ENCODE data around the gene ATP5F1C. TPM values are rescaled to one million over a fixed set of nuclear protein-coding genes. Genes with fewer than 3 reads are reported as not detected.

The ATP5F1C gene
- total RNA-seq, 1 experiment from 2014 or later = 280 TPM

DNA sequence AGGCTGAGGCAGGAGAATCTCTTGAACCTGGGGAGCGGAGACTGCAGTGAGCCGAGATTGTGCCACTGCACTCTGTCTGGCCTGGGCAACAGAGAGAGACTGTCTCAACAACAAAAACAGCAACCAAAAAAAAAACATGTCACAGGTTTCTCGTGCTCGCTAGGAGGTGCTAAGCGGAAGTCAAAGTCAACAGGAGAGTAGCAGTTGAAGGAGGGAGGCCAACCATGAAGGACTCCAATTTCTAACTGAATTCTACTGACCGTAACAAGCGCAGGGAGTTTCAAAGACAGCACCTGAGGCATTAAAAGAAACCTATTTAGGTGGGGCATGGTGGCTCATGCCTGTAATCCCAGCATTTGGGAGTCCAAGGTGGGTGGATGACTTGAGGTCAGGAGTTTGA lies 19.6 kb upstream of the ATP5F1C start:
- Histone ChIP-seq H3K4ac (ENCODE audit: low read depth, low read length) (no peak overlapping the region), H2BK120ac (ENCODE audit: low read depth, low read length, poor library complexity, severe bottlenecking) (no peak overlapping the region), H4K8ac (replicated peaks; ENCODE audit: insufficient read length, low read depth, low read length) (no peak overlapping the region), H4K91ac (ENCODE audit: insufficient read length, low read depth, low read length) (no peak overlapping the region), H3K27me3 (ENCODE audit: insufficient read depth, low read length) (no peaks in the 10 kb centered on the region), H4K5ac (ENCODE audit: insufficient read length, low read depth, low read length) (no peak overlapping the region), H2AK5ac (ENCODE audit: insufficient read length, low read length) (no peak overlapping the region), H3K9ac (ENCODE audit: extremely low read depth, insufficient read length, low read length) (no peak overlapping the region), H2BK12ac (ENCODE audit: insufficient read length, low read depth, low read length) (no peak overlapping the region), H3K56ac (ENCODE audit: insufficient read length, low read depth, low read length) (no peak overlapping the region), H3K9me3 (ENCODE audit: control insufficient read depth, low read depth, low read length) (no peaks in the 10 kb centered on the region), H3K23me2 (ENCODE audit: insufficient read length, low read depth, low read length, poor library complexity, severe bottlenecking) (no peaks in the 10 kb centered on the region), H2BK5ac (ENCODE audit: insufficient read length, low read length) (no peak overlapping the region), H3K79me1 (ENCODE audit: insufficient read depth, low read depth, low read length, poor library complexity, severe bottlenecking) (no peaks in the 10 kb centered on the region), H3K14ac (ENCODE audit: insufficient read depth, low read length) (no peak overlapping the region), H3K18ac (ENCODE audit: insufficient read length, low read depth, low read length) (no peak overlapping the region), H3K23ac (ENCODE audit: insufficient read length, low read depth, low read length) (no peak overlapping the region), H2AFZ (ENCODE audit: low read length) (no peak overlapping the region), H4K20me1 (ENCODE audit: control insufficient read depth, insufficient read depth, insufficient read length) (no peaks in the 10 kb centered on the region), H2BK15ac (ENCODE audit: low read depth, low read length) (no peak overlapping the region), H2BK20ac (ENCODE audit: low read depth, low read length, poor library complexity, severe bottlenecking) (no peak overlapping the region), H3T11ph (ENCODE audit: low read length) (no peak overlapping the region), H3K27ac (ENCODE audit: insufficient read length, low read depth, low read length) (no peak overlapping the region), H3K79me2 (ENCODE audit: insufficient read depth, low read length) (no peaks in the 10 kb centered on the region), H3K4me2 (ENCODE audit: insufficient read depth, insufficient read length, low read length) (no peak overlapping the region), H3K4me1 (ENCODE audit: insufficient read depth, low read length) (no peaks in the 10 kb centered on the region)
- no CpG with 5 or more reads among the region's 7 CpGs for WGBS (ENCODE audit: extremely low coverage, insufficient read length, low lambda C conversion rate)
- Mint-ChIP-seq H3K4me3 (no peak overlapping the region), H3K36me3 (ENCODE audit: insufficient read depth in 1 of 3, low read depth in 3 of 3) (peaks cover 22 to 69% (median 68%) of the 10 kb centered on the region in 3 experiments; a peak in 6 of 7 replicates), H3K4me1 (no peaks in the 10 kb centered on the region), H3K9me3 (no peaks in the 10 kb centered on the region), H3K27me3 (ENCODE audit: low read depth) (no peaks in the 10 kb centered on the region), H3K27ac (no peak overlapping the region)
- no peak for DNase-seq
- TF ChIP-seq, protein P1, sequence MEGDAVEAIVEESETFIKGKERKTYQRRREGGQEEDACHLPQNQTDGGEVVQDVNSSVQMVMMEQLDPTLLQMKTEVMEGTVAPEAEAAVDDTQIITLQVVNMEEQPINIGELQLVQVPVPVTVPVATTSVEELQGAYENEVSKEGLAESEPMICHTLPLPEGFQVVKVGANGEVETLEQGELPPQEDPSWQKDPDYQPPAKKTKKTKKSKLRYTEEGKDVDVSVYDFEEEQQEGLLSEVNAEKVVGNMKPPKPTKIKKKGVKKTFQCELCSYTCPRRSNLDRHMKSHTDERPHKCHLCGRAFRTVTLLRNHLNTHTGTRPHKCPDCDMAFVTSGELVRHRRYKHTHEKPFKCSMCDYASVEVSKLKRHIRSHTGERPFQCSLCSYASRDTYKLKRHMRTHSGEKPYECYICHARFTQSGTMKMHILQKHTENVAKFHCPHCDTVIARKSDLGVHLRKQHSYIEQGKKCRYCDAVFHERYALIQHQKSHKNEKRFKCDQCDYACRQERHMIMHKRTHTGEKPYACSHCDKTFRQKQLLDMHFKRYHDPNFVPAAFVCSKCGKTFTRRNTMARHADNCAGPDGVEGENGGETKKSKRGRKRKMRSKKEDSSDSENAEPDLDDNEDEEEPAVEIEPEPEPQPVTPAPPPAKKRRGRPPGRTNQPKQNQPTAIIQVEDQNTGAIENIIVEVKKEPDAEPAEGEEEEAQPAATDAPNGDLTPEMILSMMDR (conservative IDR thresholded peaks at IDR 0.05) = no peak

Data from H9 (cell line).